Measurements from ENCODE around the gene DNM1. TPM values are rescaled to one million over a fixed set of nuclear protein-coding genes. Genes with fewer than 3 reads are reported as not detected.

Gene DNM1
- total RNA-seq = 0.65 and 1.5 TPM in 2 replicates

GRCh38 chr9:128203024-128203706 lies at the start of gene DNM1:
TSS of gene DNM1 (plus strand) at chr9:128203379. CDS start at chr9:128203471, 92 bp downstream.

GRCh38 chr9:128159784-128160602 lies 43.2 kb upstream of the DNM1 start, which contains the start of gene BBLN:
TSS of gene BBLN (plus strand) at chr9:128160265. CDS start at chr9:128160408, 143 bp downstream.

GRCh38 chr9:128191406-128192046 lies 11.7 kb upstream of the DNM1 start, which contains the start of gene CIZ1:
TSS of gene CIZ1 (minus strand) at chr9:128191572. CDS start at chr9:128190857, 715 bp downstream.

GRCh38 chr9:128275198-128276007 lies 72.2 kb downstream of the DNM1 start, which contains the start of gene GOLGA2:
TSS of gene GOLGA2 (minus strand) at chr9:128276007. CDS start at chr9:128275976, 31 bp downstream.

GRCh38 chr9:128276008-128276573 lies 72.9 kb downstream of the DNM1 start, which contains the start of gene SWI5:
TSS of gene SWI5 (plus strand) at chr9:128276276.

Other genes with a start within 250 kb of the DNM1 start
- gene EEIG1, start 222.4 kb upstream of the DNM1 start, total RNA-seq = 4.1 and 8.6 TPM in 2 replicates
- 8.2 and 10.0 TPM in 2 replicates for gene NAIF1, start 136.1 kb upstream of the DNM1 start, total RNA-seq
- 10.8 and 12.4 TPM in 2 replicates for gene SLC25A25, start 135.1 kb upstream of the DNM1 start, total RNA-seq
- gene PTGES2, start 75.7 kb upstream of the DNM1 start, total RNA-seq = 103 and 109 TPM in 2 replicates
- 24.7 and 33.4 TPM in 2 replicates for gene LCN2, start 53.9 kb upstream of the DNM1 start, total RNA-seq
- gene BBLN, start 43.1 kb upstream of the DNM1 start, total RNA-seq = 251 and 413 TPM in 2 replicates
- 34.8 and 47.4 TPM in 2 replicates for gene CIZ1, start 11.8 kb upstream of the DNM1 start, total RNA-seq
- 56.6 and 64.2 TPM in 2 replicates for gene GOLGA2, start 72.6 kb downstream of the DNM1 start, total RNA-seq
- 17.0 and 39.1 TPM in 2 replicates for gene SWI5, start 72.9 kb downstream of the DNM1 start, total RNA-seq
- gene TRUB2, start 119.1 kb downstream of the DNM1 start, total RNA-seq = 11.7 and 20.5 TPM in 2 replicates
- 35.4 and 44.9 TPM in 2 replicates for gene COQ4, start 119.5 kb downstream of the DNM1 start, total RNA-seq
- gene SLC27A4, start 137.1 kb downstream of the DNM1 start, total RNA-seq = 40.7 and 48.2 TPM in 2 replicates
- 24.1 and 29.1 TPM in 2 replicates for gene URM1, start 168.0 kb downstream of the DNM1 start, total RNA-seq
- 57.5 and 64.2 TPM in 2 replicates for gene CERCAM, start 217.5 kb downstream of the DNM1 start, total RNA-seq